ENCODE data around the gene OR56A5.

OR56A5 gene

DNA sequence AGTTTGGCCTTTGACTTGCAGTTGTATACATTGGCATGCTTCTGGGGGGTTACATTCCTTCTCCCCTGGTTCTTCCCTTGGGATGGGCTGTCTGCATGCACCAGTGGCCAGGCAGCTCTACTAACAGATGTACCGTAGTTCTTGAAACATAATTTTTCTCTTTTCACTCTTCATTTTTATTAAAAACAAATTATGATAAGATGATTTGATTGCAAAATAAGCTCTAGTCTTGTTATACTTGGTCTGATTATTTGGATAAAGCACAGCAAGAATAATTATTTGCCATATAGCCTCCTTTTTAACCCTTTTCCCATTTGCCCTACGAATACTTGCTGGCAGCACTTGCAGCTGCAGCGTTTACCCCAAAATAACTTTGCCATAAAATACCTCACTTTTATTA, 12.7 kb downstream of the OR56A5 start:
- no peak overlapping the region for H2BK15ac ChIP-seq (ENCODE audit: low read depth, poor library complexity, severe bottlenecking)
- H3K9ac ChIP-seq (ENCODE audit: low read length): no peak overlapping the region
- no peak overlapping the region for H2BK12ac ChIP-seq (ENCODE audit: low read length in 2 of 2)
- no peak overlapping the region for H3K4ac ChIP-seq (ENCODE audit: low read depth in 1 of 2, low read length in 2 of 2)
- H3K27ac ChIP-seq (ENCODE audit: low read length, poor library complexity, severe bottlenecking): no peak overlapping the region
- no peak overlapping the region for H2BK5ac ChIP-seq (ENCODE audit: low read depth, low read length, poor library complexity, severe bottlenecking)
- H3K4me2 ChIP-seq (ENCODE audit: low read length, poor library complexity, severe bottlenecking): no peak overlapping the region
- H3K9me3 ChIP-seq (ENCODE audit: control insufficient read depth, low read length): peaks cover 7% of the 10 kb centered on the region
- no peak overlapping the region for H4K91ac ChIP-seq (ENCODE audit: low read length)
- H3K18ac ChIP-seq (ENCODE audit: low read depth in 1 of 2, low read length in 2 of 2): no peak overlapping the region
- 75% methylated on average over 1 of the region's 3 CpGs for WGBS
- H3K36me3 ChIP-seq (ENCODE audit: control insufficient read depth in 1 of 2, insufficient read depth in 2 of 2, low read depth in 1 of 2, low read length in 2 of 2): no peaks in the 10 kb centered on the region
- no peak overlapping the region for H3K23ac ChIP-seq (ENCODE audit: low read length in 2 of 2)
- no peak overlapping the region for H2BK120ac ChIP-seq (ENCODE audit: low read depth, low read length)
- H3K4me1 ChIP-seq (ENCODE audit: control insufficient read depth, insufficient read depth, low read depth, low read length): no peaks in the 10 kb centered on the region
- no peak overlapping the region for H3K14ac ChIP-seq (ENCODE audit: low read length in 2 of 2)
- H2AFZ ChIP-seq (ENCODE audit: low read depth, low read length): no peak overlapping the region
- no peak overlapping the region for H2AK5ac ChIP-seq (ENCODE audit: low read length, severe bottlenecking)
- no peaks in the 10 kb centered on the region for H3K27me3 ChIP-seq (ENCODE audit: control insufficient read depth in 1 of 2, insufficient read depth in 1 of 2, low read length in 2 of 2)
- no peak overlapping the region for H4K8ac ChIP-seq (ENCODE audit: low read length)
- H3K4me3 ChIP-seq (ENCODE audit: insufficient read depth in 1 of 2, low read depth in 1 of 2, low read length in 2 of 2): no peak overlapping the region
- DNase-seq: no peak
- no peaks in the 10 kb centered on the region for H3K79me1 ChIP-seq (replicated peaks; ENCODE audit: low read length, poor library complexity, severe bottlenecking)

DNA sequence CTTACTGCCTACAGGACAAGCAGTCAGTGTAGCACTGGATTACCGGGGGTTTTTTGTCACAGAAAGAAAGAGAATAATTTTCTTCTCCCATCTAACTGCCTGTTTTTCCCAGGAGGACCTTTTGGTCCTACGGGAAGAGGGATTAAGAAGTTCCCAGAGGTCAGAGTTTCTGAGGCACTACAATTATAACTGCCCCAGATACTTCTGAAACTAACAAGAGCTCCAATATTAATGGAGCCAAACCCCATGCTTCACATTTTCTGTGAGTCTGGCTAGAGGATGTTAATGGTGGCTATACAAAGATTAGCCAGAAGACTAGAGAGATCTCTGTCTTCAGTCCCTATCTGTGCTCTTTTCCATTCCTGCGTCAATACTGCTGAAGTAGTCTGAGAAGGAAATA, 26.3 kb downstream of the OR56A5 start, which contains the start of gene OR56A3:
Gene OR56A3, plus strand, starts transcription at position 301 of the 400 bp plus-strand sequence. CDS start 5,096 bp downstream, outside the sequence.
- no peak within 1 kb of the TSS for H3K27ac ChIP-seq (ENCODE audit: low read length, poor library complexity, severe bottlenecking)

DNA sequence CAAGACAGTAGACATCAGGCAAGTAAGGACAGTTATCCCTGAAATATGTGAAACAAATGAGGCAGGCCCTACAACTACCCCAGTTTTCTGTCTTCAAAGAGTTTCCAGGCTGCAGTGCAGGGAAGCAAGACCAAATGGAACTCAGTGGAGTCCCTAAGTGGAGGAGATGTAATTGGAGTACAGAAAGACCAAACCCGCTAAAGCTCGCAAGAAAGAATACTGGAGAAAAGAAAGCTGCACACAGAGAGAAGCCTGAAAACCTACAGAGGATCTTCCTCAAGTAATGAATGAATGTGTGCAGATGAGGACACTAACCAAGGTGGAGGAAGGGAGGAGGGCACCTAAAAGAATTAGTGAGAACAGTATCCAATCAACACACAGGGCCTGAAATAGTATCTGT, 27.5 kb downstream of the OR56A5 start:
- Histone ChIP-seq H3K79me1 (replicated peaks; ENCODE audit: low read length, poor library complexity, severe bottlenecking) (no peaks in the 10 kb centered on the region), H2AFZ (ENCODE audit: low read depth, low read length) (no peak overlapping the region), H3K14ac (ENCODE audit: low read length in 2 of 2) (no peak overlapping the region), H3K36me3 (ENCODE audit: control insufficient read depth in 1 of 2, insufficient read depth in 2 of 2, low read depth in 1 of 2, low read length in 2 of 2) (no peaks in the 10 kb centered on the region), H2AK5ac (ENCODE audit: low read length, severe bottlenecking) (no peak overlapping the region), H4K91ac (ENCODE audit: low read length) (no peak overlapping the region), H3K4ac (ENCODE audit: low read depth in 1 of 2, low read length in 2 of 2) (no peak overlapping the region), H2BK5ac (ENCODE audit: low read depth, low read length, poor library complexity, severe bottlenecking) (no peak overlapping the region), H4K8ac (ENCODE audit: low read length) (no peak overlapping the region), H3K27me3 (ENCODE audit: control insufficient read depth in 1 of 2, insufficient read depth in 1 of 2, low read length in 2 of 2) (no peaks in the 10 kb centered on the region), H3K9ac (ENCODE audit: low read length) (no peak overlapping the region), H2BK12ac (ENCODE audit: low read length in 2 of 2) (no peak overlapping the region), H2BK15ac (ENCODE audit: low read depth, poor library complexity, severe bottlenecking) (no peak overlapping the region), H2BK120ac (ENCODE audit: low read depth, low read length) (no peak overlapping the region), H3K4me3 (ENCODE audit: insufficient read depth in 1 of 2, low read depth in 1 of 2, low read length in 2 of 2) (no peak overlapping the region), H3K18ac (ENCODE audit: low read depth in 1 of 2, low read length in 2 of 2) (no peak overlapping the region), H3K4me1 (ENCODE audit: control insufficient read depth, insufficient read depth, low read depth, low read length) (no peaks in the 10 kb centered on the region), H3K23ac (ENCODE audit: low read length in 2 of 2) (no peak overlapping the region), H3K4me2 (ENCODE audit: low read length, poor library complexity, severe bottlenecking) (no peak overlapping the region), H3K27ac (ENCODE audit: low read length, poor library complexity, severe bottlenecking) (no peak overlapping the region), H3K9me3 (ENCODE audit: control insufficient read depth, low read length) (no peaks in the 10 kb centered on the region)
- DNase-seq: no peak
- WGBS: 94% methylated on average over 2 of the region's 2 CpGs

More for the DNA sequence above, 26.3 kb downstream of the OR56A5 start, which contains the start of gene OR56A3:
- Histone ChIP-seq H3K27me3 (ENCODE audit: control insufficient read depth in 1 of 2, insufficient read depth in 1 of 2, low read length in 2 of 2) (no peaks in the 10 kb centered on the region), H2BK12ac (ENCODE audit: low read length in 2 of 2) (no peak within 1 kb of the TSS), H2BK120ac (ENCODE audit: low read depth, low read length) (no peak within 1 kb of the TSS), H3K14ac (ENCODE audit: low read length in 2 of 2) (no peak within 1 kb of the TSS), H3K4me1 (ENCODE audit: control insufficient read depth, insufficient read depth, low read depth, low read length) (no peaks in the 10 kb centered on the region), H4K91ac (ENCODE audit: low read length) (no peak within 1 kb of the TSS), H2BK5ac (ENCODE audit: low read depth, low read length, poor library complexity, severe bottlenecking) (no peak within 1 kb of the TSS), H2AFZ (ENCODE audit: low read depth, low read length) (no peak within 1 kb of the TSS), H3K23ac (ENCODE audit: low read length in 2 of 2) (no peak within 1 kb of the TSS), H3K36me3 (ENCODE audit: control insufficient read depth in 1 of 2, insufficient read depth in 2 of 2, low read depth in 1 of 2, low read length in 2 of 2) (no peaks in the 10 kb centered on the region), H2AK5ac (ENCODE audit: low read length, severe bottlenecking) (no peak within 1 kb of the TSS), H3K9ac (ENCODE audit: low read length) (no peak within 1 kb of the TSS), H3K4ac (ENCODE audit: low read depth in 1 of 2, low read length in 2 of 2) (no peak within 1 kb of the TSS), H2BK15ac (ENCODE audit: low read depth, poor library complexity, severe bottlenecking) (no peak within 1 kb of the TSS), H4K8ac (ENCODE audit: low read length) (no peak within 1 kb of the TSS), H3K18ac (ENCODE audit: low read depth in 1 of 2, low read length in 2 of 2) (no peak within 1 kb of the TSS), H3K79me1 (replicated peaks; ENCODE audit: low read length, poor library complexity, severe bottlenecking) (no peaks in the 10 kb centered on the region), H3K9me3 (ENCODE audit: control insufficient read depth, low read length) (no peaks in the 10 kb centered on the region), H3K4me3 (ENCODE audit: insufficient read depth in 1 of 2, low read depth in 1 of 2, low read length in 2 of 2) (no peak within 1 kb of the TSS), H3K4me2 (ENCODE audit: low read length, poor library complexity, severe bottlenecking) (no peak within 1 kb of the TSS)
- 73% methylated on average over 3 of the region's 3 CpGs for WGBS
- no peak for DNase-seq

DNA sequence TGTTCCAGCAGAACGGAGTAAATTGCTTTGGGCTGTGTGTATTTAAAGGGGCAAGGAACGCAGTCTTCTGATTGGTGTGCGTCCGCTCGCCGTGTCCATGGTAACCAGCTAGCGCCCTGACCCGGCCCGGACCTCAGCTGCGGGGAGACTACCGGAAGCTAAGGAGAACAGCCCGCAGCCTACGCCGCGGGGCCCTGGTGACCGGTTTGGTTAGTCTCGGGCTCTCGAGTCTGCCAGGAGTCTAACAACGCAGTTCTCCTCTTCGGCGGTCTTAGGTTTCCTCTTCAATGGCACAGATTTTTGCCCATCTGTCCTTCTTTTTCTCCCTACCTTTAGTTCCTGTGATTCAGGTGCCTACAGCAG, 29.7 kb downstream of the OR56A5 start:
- H2BK15ac ChIP-seq (ENCODE audit: low read depth, poor library complexity, severe bottlenecking): no peak overlapping the region
- no peak overlapping the region for H2AK5ac ChIP-seq (ENCODE audit: low read length, severe bottlenecking)
- H2BK120ac ChIP-seq (ENCODE audit: low read depth, low read length): no peak overlapping the region
- no peaks in the 10 kb centered on the region for H3K27me3 ChIP-seq (ENCODE audit: control insufficient read depth in 1 of 2, insufficient read depth in 1 of 2, low read length in 2 of 2)
- H3K23ac ChIP-seq (ENCODE audit: low read length in 2 of 2): no peak overlapping the region
- 80% methylated on average over 21 of the region's 21 CpGs for WGBS
- H3K4me2 ChIP-seq (ENCODE audit: low read length, poor library complexity, severe bottlenecking): no peak overlapping the region
- H3K9me3 ChIP-seq (ENCODE audit: control insufficient read depth, low read length): no peaks in the 10 kb centered on the region
- no peak overlapping the region for H3K4me3 ChIP-seq (ENCODE audit: insufficient read depth in 1 of 2, low read depth in 1 of 2, low read length in 2 of 2)
- no peak overlapping the region for H2AFZ ChIP-seq (ENCODE audit: low read depth, low read length)
- H2BK12ac ChIP-seq (ENCODE audit: low read length in 2 of 2): no peak overlapping the region
- no peak overlapping the region for H3K14ac ChIP-seq (ENCODE audit: low read length in 2 of 2)
- no peak overlapping the region for H3K18ac ChIP-seq (ENCODE audit: low read depth in 1 of 2, low read length in 2 of 2)
- no peaks in the 10 kb centered on the region for H3K79me1 ChIP-seq (replicated peaks; ENCODE audit: low read length, poor library complexity, severe bottlenecking)
- no peak overlapping the region for H4K91ac ChIP-seq (ENCODE audit: low read length)
- H3K4ac ChIP-seq (ENCODE audit: low read depth in 1 of 2, low read length in 2 of 2): no peak overlapping the region
- H2BK5ac ChIP-seq (ENCODE audit: low read depth, low read length, poor library complexity, severe bottlenecking): no peak overlapping the region
- H3K36me3 ChIP-seq (ENCODE audit: control insufficient read depth in 1 of 2, insufficient read depth in 2 of 2, low read depth in 1 of 2, low read length in 2 of 2): no peaks in the 10 kb centered on the region
- H3K9ac ChIP-seq (ENCODE audit: low read length): no peak overlapping the region
- no peak overlapping the region for H4K8ac ChIP-seq (ENCODE audit: low read length)
- no peaks in the 10 kb centered on the region for H3K4me1 ChIP-seq (ENCODE audit: control insufficient read depth, insufficient read depth, low read depth, low read length)
- no peak for DNase-seq
- no peak overlapping the region for H3K27ac ChIP-seq (ENCODE audit: low read length, poor library complexity, severe bottlenecking)
